Thyroid gland (tissue), 4 donors: Measurements from ENCODE around the gene ZNF423. TPM values are rescaled to one million over a fixed set of nuclear protein-coding genes. Genes with fewer than 3 reads are reported as not detected.

ENCODE experiments used
- DNase-seq, 2 donors: peaks; one replicate each; pipeline ENCODE4 v3.0.0-alpha.2; 2019
- H3K27ac ChIP-seq, 3 donors: fragments of 200-600 bp; sonication (generic); 1 replicate in 2 of 3; 2 replicates in 1 of 3; pipeline ENCODE4 v1.5.1; 2016 to 2019; ENCODE audit warnings: mild to moderate bottlenecking in 1 of 3, moderate library complexity in 1 of 3
- H3K27me3 ChIP-seq: fragments of 200-600 bp; sonication (generic); one replicate; pipeline ENCODE4 v1.5.1; 2019
- H3K36me3 ChIP-seq, 2 donors: fragments of 200-600 bp; sonication (generic); one replicate each; pipeline ENCODE4 v1.5.1; 2016 to 2019
- H3K4me1 ChIP-seq, 2 donors: fragments of 200-600 bp; sonication (generic); one replicate each; pipeline ENCODE4 v1.5.1; 2017 to 2019
- H3K4me3 ChIP-seq, 3 donors: fragments of 200-600 bp; sonication (generic); replicated peaks in 1 of 3; 1 replicate in 2 of 3; 2 replicates in 1 of 3; pipeline ENCODE4 v1.5.1; 2016; ENCODE audit warnings: mild to moderate bottlenecking in 1 of 3
- H3K9me3 ChIP-seq: fragments of 200-600 bp; sonication (generic); one replicate; pipeline ENCODE4 v1.5.1; 2017
- CTCF ChIP-seq, 6 experiments: fragments of 200-600 bp in 3 of 6; fragments of 450-650 bp in 3 of 6; sonication (generic) in 3 of 6; IDR thresholded peaks; one replicate each; pipeline ENCODE4 v1.5.1; 2016 to 2019; ENCODE audit warnings: antibody characterized with exemption in 6 of 6, mild to moderate bottlenecking in 2 of 6, inconsistent platforms in 1 of 6, moderate library complexity in 1 of 6
- POLR2A ChIP-seq, 2 donors: fragments of 450-650 bp; IDR thresholded peaks; one replicate each; pipeline ENCODE4 v1.6.1; 2017; ENCODE audit warnings: antibody characterized with exemption in 2 of 2, mild to moderate bottlenecking in 2 of 2, moderate library complexity in 1 of 2
- WGBS, 2 donors: methylation state at CpG; one replicate each; pipeline ENCODE4 v1.1.5; 2017; 5-methylcytosine and 5-hydroxymethylcytosine counted together
- intact Hi-C: fragments of 100-400 bp; cut with DNase I; formaldehyde crosslinking; loops from one replicate; pipeline ENCODE4 v1.15.1; 2023
- total RNA-seq, 4 donors: library from RNA; depleted of rRNA; stranded (reverse); fragments of >200 nt; gene quantifications; one replicate each; pipeline ENCODE4 v1.2.3, GENCODE V29; 2016

The ZNF423 gene
- total RNA-seq, 4 donors from 2014 or later = 7.4 to 10.0 (median 8.5) TPM

- Histone ChIP-seq H3K36me3 (no peaks in the 10 kb centered on the region), H3K9me3 (no peaks in the 10 kb centered on the region), H3K27ac (no peak overlapping the region), H3K4me1 (peaks cover 0 to 8% of the 10 kb centered on the region in 2 donors), H3K27me3 (no peaks in the 10 kb centered on the region), H3K4me3 (no peak overlapping the region)
- intact Hi-C loops = no loop called here
- TF ChIP-seq POLR2A (IDR thresholded peaks at IDR 0.05) (no peak), CTCF (IDR thresholded peaks at IDR 0.05) (no peak)
- no peak for DNase-seq
- WGBS, 2 donors = 87 to 88% methylated on average over 5 of the region's 5 CpGs
Measured at GRCh38 chr16:49767414-49767813, 88.5 kb downstream of the ZNF423 start.

- H3K27ac ChIP-seq = no peak overlapping the region
- no peak for DNase-seq
- H3K36me3 ChIP-seq = no peaks in the 10 kb centered on the region
- H3K4me1 ChIP-seq = peaks cover 0 to 8% of the 10 kb centered on the region in 2 donors
- no peaks in the 10 kb centered on the region for H3K9me3 ChIP-seq
- 63 to 74% methylated on average over 6 of the region's 6 CpGs for WGBS, 2 donors
- intact Hi-C loops = no loop called here
- no peaks in the 10 kb centered on the region for H3K27me3 ChIP-seq
- no peak overlapping the region for H3K4me3 ChIP-seq
- TF ChIP-seq POLR2A (IDR thresholded peaks at IDR 0.05) (no peak), CTCF (IDR thresholded peaks at IDR 0.05) (no peak)
Measured at GRCh38 chr16:49766225-49766624, 89.7 kb downstream of the ZNF423 start.

GRCh38 chr16:49763826-49764225 is 92.1 kb downstream of the ZNF423 start:
- intact Hi-C loops = no loop called here
- TF ChIP-seq CTCF (IDR thresholded peaks at IDR 0.05) (no peak), POLR2A (IDR thresholded peaks at IDR 0.05) (no peak)
- no peak overlapping the region for H3K27ac ChIP-seq
- no peaks in the 10 kb centered on the region for H3K9me3 ChIP-seq
- H3K4me1 ChIP-seq = peaks cover 0 to 8% of the 10 kb centered on the region in 2 donors
- no peaks in the 10 kb centered on the region for H3K27me3 ChIP-seq
- no peak overlapping the region for H3K4me3 ChIP-seq
- no peak for DNase-seq
- WGBS, 2 donors = 72 to 86% methylated on average over 9 of the region's 10 CpGs
- H3K36me3 ChIP-seq = no peaks in the 10 kb centered on the region

- intact Hi-C loops = no loop called here
- Histone ChIP-seq H3K27ac (no peak overlapping the region), H3K4me3 (no peak overlapping the region), H3K36me3 (no peaks in the 10 kb centered on the region), H3K27me3 (no peaks in the 10 kb centered on the region), H3K4me1 (peaks cover 0 to under 1% of the 10 kb centered on the region in 2 donors), H3K9me3 (no peaks in the 10 kb centered on the region)
- no peak for TF ChIP-seq CTCF (IDR thresholded peaks at IDR 0.05)
- no peak for TF ChIP-seq POLR2A (IDR thresholded peaks at IDR 0.05)
- DNase-seq = no peak
- 92 to 94% methylated on average over 7 of the region's 7 CpGs for WGBS, 2 donors
Measured at GRCh38 chr16:49760815-49761214, 95.1 kb downstream of the ZNF423 start.

- no peaks in the 10 kb centered on the region for H3K9me3 ChIP-seq
- no peak for DNase-seq
- TF ChIP-seq CTCF (IDR thresholded peaks at IDR 0.05) (no peak), POLR2A (IDR thresholded peaks at IDR 0.05) (no peak)
- WGBS, 2 donors = 85 to 91% methylated on average over 8 to 9 of the region's 9 CpGs
- H3K36me3 ChIP-seq = no peaks in the 10 kb centered on the region
- H3K4me3 ChIP-seq = no peak overlapping the region
- no peak overlapping the region for H3K27ac ChIP-seq
- H3K4me1 ChIP-seq = peaks cover 8 to 17% of the 10 kb centered on the region in 2 donors
- no peaks in the 10 kb centered on the region for H3K27me3 ChIP-seq
- intact Hi-C loops = no loop called here
Measured at GRCh38 chr16:49757559-49758069, 98.3 kb downstream of the ZNF423 start.
